Stimulated activated CD4-positive, alpha-beta T cell treated with anti-CD3 and anti-CD28 coated beads, Interleukin-15, amount 100 ng/mL, for 48 hours (primary cell): ENCODE data around the gene SRPRB.

Experiments used
- DNase-seq, 2 donors: peaks; one replicate each; pipeline ENCODE4 v3.0.0-alpha.2; 2020; ENCODE audit warnings: low read depth in 2 of 2

The SRPRB gene

DNA sequence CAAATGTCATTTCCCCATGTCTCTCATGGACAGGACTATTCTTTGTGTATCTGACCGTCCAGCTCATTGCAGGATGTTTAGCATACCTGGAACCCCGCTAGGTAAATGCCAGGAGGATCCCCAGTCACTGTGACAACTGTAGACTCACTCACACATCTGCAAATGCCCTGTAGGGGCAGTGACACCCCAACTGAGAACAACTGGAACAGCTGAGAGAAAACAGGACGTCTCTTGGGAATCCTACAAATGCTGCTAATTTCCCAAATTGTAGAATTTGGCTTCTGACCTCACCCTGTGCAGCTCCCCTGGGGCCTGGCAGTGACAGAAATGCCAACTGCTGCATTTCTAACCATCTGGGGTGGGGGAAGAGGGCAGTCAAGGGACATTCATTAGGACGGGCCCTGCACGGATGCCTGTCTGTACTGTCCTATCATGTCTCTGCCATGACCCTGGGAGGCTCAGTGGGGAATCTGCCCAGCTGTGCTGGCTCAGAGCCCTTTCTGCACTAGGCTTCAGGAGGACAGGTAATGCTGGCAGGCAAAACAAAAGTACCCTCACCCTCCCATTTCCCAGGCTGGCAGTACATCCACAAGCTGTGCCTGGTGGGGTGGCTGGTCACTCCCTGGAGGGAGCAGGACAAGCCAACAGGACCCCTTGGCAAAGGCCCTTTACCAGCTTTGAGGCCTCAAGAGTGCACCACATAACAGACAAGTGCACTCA is 59.7 kb downstream of the SRPRB start:
- DNase-seq, result no peak

DNA sequence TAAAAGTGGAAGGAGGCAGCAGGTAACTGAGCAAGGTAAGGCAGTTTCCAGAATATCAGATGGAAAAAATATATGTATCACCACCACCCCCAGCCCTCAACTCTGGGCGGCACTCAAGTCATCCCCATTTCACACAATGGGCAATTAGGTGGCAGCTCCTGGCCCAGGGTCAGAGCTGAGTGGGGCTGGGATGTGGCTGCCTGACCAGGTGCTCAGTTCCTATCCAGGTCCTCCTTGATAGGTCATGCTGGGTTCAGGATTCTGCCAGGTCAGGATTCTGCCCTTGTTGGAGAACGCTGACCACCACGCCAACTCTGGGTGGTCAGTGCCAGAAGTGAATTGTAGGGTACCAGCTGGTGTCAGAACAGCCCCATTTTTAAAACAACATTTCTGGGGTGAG is 60.5 kb downstream of the SRPRB start:
- no peak for DNase-seq

DNA sequence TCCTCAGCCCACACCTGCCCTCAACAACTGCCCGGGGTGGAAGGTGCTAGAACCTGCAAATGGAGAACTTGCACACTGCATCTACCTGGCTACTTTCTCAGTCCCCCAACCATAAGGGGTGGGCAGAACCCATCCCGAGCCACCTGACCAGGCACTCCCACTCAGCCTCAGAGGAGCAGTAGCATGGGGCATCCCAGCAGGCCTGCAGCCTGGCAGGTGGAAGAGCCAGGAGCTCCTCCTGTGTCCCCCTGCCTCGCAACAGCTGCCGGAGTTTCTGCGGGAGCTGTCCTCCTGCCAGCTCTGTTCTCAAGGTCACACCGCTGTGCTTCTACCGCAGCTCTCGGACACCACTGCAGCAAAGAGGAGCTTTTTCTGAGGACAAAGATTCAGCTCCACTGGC is 62.6 kb downstream of the SRPRB start:
- DNase-seq, result no peak

DNA sequence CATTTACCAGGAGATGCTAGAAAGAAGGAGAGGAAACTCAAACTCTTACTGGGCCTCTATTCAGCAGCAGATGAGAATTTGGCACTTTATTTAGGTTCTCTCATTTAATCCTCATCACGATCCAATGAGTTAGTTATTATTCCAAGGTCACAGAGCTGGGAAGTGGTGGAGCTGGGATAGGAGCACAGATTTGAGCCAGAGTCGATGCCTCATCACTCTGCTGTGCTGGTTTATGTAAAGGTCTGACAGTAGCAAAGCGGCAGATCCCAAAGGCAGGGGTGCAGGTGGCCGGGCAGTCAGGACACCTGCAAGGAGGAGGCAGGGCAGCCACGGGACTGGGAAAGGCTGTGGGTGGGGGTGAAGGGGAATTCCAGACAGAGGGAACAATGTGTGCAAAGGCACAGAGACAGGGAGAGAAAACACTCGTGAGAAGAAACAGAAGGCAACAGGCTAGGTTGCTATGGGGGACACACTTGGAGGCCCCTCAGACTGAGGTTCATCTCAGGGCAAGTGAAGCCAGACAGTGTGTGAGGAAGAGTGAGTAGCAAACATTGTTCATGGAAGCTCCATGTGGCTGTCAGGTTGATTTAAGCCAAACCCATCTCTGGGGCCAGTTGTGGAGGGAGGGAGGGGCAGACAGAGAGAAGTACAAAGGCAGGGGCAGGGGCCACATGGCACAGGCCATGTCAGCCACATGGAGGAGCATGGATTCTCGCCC is 63.3 kb downstream of the SRPRB start:
- DNase-seq, result no peak

DNA sequence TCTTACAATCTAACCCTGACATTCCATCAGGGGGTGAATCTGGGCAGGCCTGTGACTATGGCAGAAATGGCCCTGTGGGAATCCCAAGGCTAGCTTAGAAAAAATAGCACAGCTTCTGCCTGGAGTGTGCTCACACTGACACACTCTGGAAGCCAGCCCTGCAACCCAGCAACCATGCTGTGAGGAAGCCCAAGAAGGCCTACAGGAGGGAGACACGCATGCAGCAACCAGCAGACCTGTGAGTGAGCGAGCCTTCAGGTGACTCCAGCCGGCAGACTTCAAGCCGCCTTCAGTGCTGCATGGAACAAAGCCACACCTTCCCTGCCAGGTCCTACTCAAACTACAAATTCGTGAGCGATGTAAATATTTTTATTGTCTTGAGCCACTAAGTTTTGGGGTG is 64.0 kb downstream of the SRPRB start:
- DNase-seq, result no peak

DNA sequence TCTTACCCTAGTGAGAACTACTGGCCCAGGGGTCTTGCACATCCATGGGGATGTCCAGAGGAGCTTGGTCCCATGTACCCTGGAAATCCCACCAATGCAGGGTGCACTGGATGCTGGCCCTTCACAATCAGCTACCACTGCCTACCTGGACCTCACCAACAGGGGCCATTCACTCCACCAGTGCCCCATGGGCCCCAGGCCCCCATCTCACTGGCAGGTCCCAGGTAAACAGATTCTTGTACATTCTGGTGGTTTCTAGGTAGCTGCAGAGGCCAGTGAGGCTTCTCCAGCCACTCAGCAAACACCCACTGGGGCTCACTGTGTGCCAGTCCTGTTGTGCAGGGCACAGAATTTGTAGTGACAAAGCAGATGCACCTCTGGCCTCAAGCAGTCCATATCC is 65.2 kb downstream of the SRPRB start:
- DNase-seq, result no peak
